BJ (cell line): ENCODE data around the gene ANLN. TPM values are rescaled to one million over a fixed set of nuclear protein-coding genes. Genes with fewer than 3 reads are reported as not detected.

Experiments
- CTCF ChIA-PET: fragments of 350-600 bp; formaldehyde crosslinking; extraction: SDS; loops from one replicate; lab custom pipeline; 2021; ENCODE audit warnings: antibody characterized with exemption, inconsistent platforms; lab: Yijun Ruan, JAX
- POLR2A ChIA-PET: fragments of 300-600 bp; sonication (Branson Sonifier 250); formaldehyde crosslinking; extraction: SDS; loops from one replicate; lab custom pipeline; 2021; ENCODE audit warnings: antibody characterized with exemption; lab: Charles Lee
- DNase-seq: peaks from one replicate; pipeline ENCODE4 v3.0.0-alpha.2; 2011; ENCODE audit warnings: low read depth
- H3K27me3 ChIP-seq: 2 replicates; pipeline ENCODE4 v1.6.0; 2011; ENCODE audit warnings: low read length; ENCODE audit not compliant: control insufficient read depth, insufficient read depth
- H3K36me3 ChIP-seq: 2 replicates; pipeline ENCODE4 v1.5.1; 2011; ENCODE audit warnings: low read length; ENCODE audit not compliant: control insufficient read depth, insufficient read depth
- H3K4me3 ChIP-seq: 2 replicates; pipeline ENCODE4 v1.5.1; 2011; ENCODE audit warnings: low read depth, mild to moderate bottlenecking, control low read depth, low read length
- CTCF ChIP-seq: IDR thresholded peaks from 2 replicates; pipeline ENCODE4 v1.5.1; 2011; ENCODE audit warnings: low read depth, mild to moderate bottlenecking, control low read depth, inconsistent platforms, low read length, moderate library complexity; ENCODE audit not compliant: insufficient read depth
- polyA plus RNA-seq: library from polyadenylated mRNA; depleted of rRNA; stranded (reverse); fragments of >200 nt; gene quantifications from 2 replicates; pipeline ENCODE4 v1.2.3, GENCODE V29; 2011

The ANLN gene
- polyA plus RNA-seq, 1 experiment, result 63.3 TPM

GRCh38 chr7:36348256-36348655 lies 41.4 kb upstream of the ANLN start:
- DNase-seq, result peak; percentile 17
- POLR2A ChIA-PET, result no interaction called here

GRCh38 chr7:36348771-36349170 lies 40.9 kb upstream of the ANLN start:
- ChIA-PET CTCF (interaction anchor here (1.3 kb wide), 1 partner anchor 30 kb away, joined by 6 read pairs; no protein-coding TSS in a partner anchor), POLR2A (no interaction called here)
- no peak overlapping the region for H3K4me3 ChIP-seq
- no peaks in the 10 kb centered on the region for H3K36me3 ChIP-seq
- no peak for TF ChIP-seq CTCF
- H3K27me3 ChIP-seq, result no peaks in the 10 kb centered on the region
- DNase-seq, result no peak

More at GRCh38 chr7:36348256-36348655, 41.4 kb upstream of the ANLN start:
- no peak for TF ChIP-seq CTCF
- no peak overlapping the region for H3K4me3 ChIP-seq
- CTCF ChIA-PET, result interaction anchor here (1.3 kb wide), 1 partner anchor 29 kb away, joined by 6 read pairs; no protein-coding TSS in a partner anchor
- no peaks in the 10 kb centered on the region for H3K27me3 ChIP-seq
- H3K36me3 ChIP-seq, result no peaks in the 10 kb centered on the region

GRCh38 chr7:36349626-36350025 lies 40.0 kb upstream of the ANLN start:
- Histone ChIP-seq H3K36me3 (no peaks in the 10 kb centered on the region), H3K4me3 (no peak overlapping the region), H3K27me3 (no peaks in the 10 kb centered on the region; the same call in 1 of the 2 replicates)
- POLR2A ChIA-PET, result no interaction called here
- TF ChIP-seq CTCF, result no peak
- CTCF ChIA-PET, result interaction anchor here (1.6 kb wide), 1 partner anchor 433 kb away, joined by 5 read pairs; no protein-coding TSS in a partner anchor
- no peak for DNase-seq

GRCh38 chr7:36355490-36355889 lies 34.2 kb upstream of the ANLN start:
- ChIA-PET POLR2A (no interaction called here), CTCF (interaction anchor here (0.8 to 4.4 kb wide), 2 partner anchors 11 to 376 kb away, joined by 3 to 24 read pairs; a partner anchor contains a TSS)

GRCh38 chr7:36357054-36357453 lies 32.6 kb upstream of the ANLN start:
- POLR2A ChIA-PET, result interaction anchor here (0.6 kb wide), 1 partner anchor 65 kb away, joined by 4 read pairs; no protein-coding TSS in a partner anchor
- no peaks in the 10 kb centered on the region for H3K36me3 ChIP-seq
- H3K4me3 ChIP-seq, result no peak overlapping the region
- no peak for TF ChIP-seq CTCF
- CTCF ChIA-PET, result interaction anchor here (1.0 to 4.4 kb wide), 2 partner anchors 10 to 23 kb away, joined by 3 to 24 read pairs; a partner anchor contains a TSS
- no peaks in the 10 kb centered on the region; the same call in 1 of the 2 replicates for H3K27me3 ChIP-seq
- DNase-seq, result no peak

More at GRCh38 chr7:36355490-36355889, 34.2 kb upstream of the ANLN start:
- DNase-seq, result no peak
- no peak for TF ChIP-seq CTCF
- Histone ChIP-seq H3K36me3 (no peaks in the 10 kb centered on the region), H3K27me3 (no peaks in the 10 kb centered on the region; the same call in 1 of the 2 replicates), H3K4me3 (no peak overlapping the region)
